Measurements from ENCODE around the gene PIN1. TPM values are rescaled to one million over a fixed set of nuclear protein-coding genes. Genes with fewer than 3 reads are reported as not detected.

Gene PIN1
- total and polyA plus RNA-seq, 2 of the 13 experiments (the other 11 are each of a cell fraction or from before 2014, with no cell fraction given): 31.9 to 72.0 TPM

DNA sequence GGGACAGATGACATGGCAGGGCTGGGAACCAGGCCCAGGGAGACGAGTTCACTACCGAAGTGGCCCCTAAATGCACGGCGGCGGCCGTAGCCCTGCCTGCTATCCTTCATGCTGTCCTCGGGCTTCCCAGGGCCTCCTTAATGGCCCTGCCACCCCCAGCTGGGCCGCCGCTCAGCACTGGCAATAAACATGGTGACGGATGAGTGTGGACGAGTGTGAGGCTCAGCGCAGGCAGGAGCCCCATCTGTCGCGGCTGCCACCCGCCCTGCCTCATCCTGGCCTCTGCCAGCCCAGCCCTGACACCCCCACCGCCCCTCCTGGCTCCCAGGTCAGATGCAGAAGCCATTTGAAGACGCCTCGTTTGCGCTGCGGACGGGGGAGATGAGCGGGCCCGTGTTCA is 13.6 kb downstream of the PIN1 start:
- H3K27me3 ChIP-seq (ENCODE audit: control insufficient read depth in 1 of 2, insufficient read depth in 2 of 2, low read length in 2 of 2): no peaks in the 10 kb centered on the region
- peaks cover 17% of the 10 kb centered on the region for H3K4me1 ChIP-seq (ENCODE audit: insufficient read depth, low read length)
- no peak overlapping the region for H3K4me3 ChIP-seq (replicated peaks in 1 of 3; ENCODE audit: insufficient read depth in 1 of 3, low read depth in 2 of 3, low read length in 3 of 3)
- H3K36me3 ChIP-seq (replicated peaks in 1 of 2; ENCODE audit: control insufficient read depth in 1 of 2, insufficient read depth in 2 of 2, low read length in 2 of 2): peaks cover 11 to 23% of the 10 kb centered on the region in 2 experiments; a peak in 4 of 5 replicates
- no peaks in the 10 kb centered on the region for H3K9me3 ChIP-seq (ENCODE audit: low read length)
- H3K9ac ChIP-seq (ENCODE audit: insufficient read depth, low read depth, low read length): no peak overlapping the region
- POLR2A ChIA-PET: no interaction called here
- BruUV-seq (replicated peaks): no TSS peak
- DNase-seq (ENCODE audit: low spot score): no peak
- in situ Hi-C loops (cut with HindIII; ENCODE audit: extremely low pct_ligation_motif_present, low pct_unique_long_range_greater_than_20kb) (loop anchor here (5.0 kb wide), 1 partner anchor 64 kb away; no protein-coding TSS in a partner anchor), intact Hi-C loops (cut with micrococcal nuclease; ENCODE audit: unreplicated experiment) (no loop called here)
- H2AFZ ChIP-seq (ENCODE audit: low read length): no peak overlapping the region
- TF ChIP-seq ZNF296 (CRISPR knock-in tag; conservative IDR thresholded peaks at IDR 0.05): no peak
- no peak for TF ChIP-seq ZNF430 (CRISPR knock-in tag; IDR thresholded peaks at IDR 0.05)
- TF ChIP-seq ZMYM3 (CRISPR knock-in tag; IDR thresholded peaks at IDR 0.05): no peak
- no peak for TF ChIP-seq ZFP90 (CRISPR knock-in tag; IDR thresholded peaks at IDR 0.05; ENCODE audit: borderline replicate concordance)
- no peak for TF ChIP-seq NCOR1 (IDR thresholded peaks at IDR 0.05; ENCODE audit: borderline replicate concordance, low read length)
- TF ChIP-seq ZNF709 (CRISPR knock-in tag; IDR thresholded peaks at IDR 0.05): no peak
- TF ChIP-seq GLI4 (CRISPR knock-in tag; IDR thresholded peaks at IDR 0.05; ENCODE audit: borderline replicate concordance): no peak
- H3K27ac ChIP-seq (ENCODE audit: extremely low read length, insufficient read depth, low read length): no peak overlapping the region
- no peak for ATAC-seq
- no peak overlapping the region for H3K4me2 ChIP-seq (ENCODE audit: low read depth, low read length)
- no peaks in the 10 kb centered on the region for H4K20me1 ChIP-seq (ENCODE audit: insufficient read depth, low read length)
- CTCF ChIA-PET (ENCODE audit: low intra/inter-chr PET ratio, low total read pairs): interaction anchor here (3.7 kb wide), 1 partner anchor 66 kb away, joined by 15 read pairs; no protein-coding TSS in a partner anchor
- 98% methylated on average over 8 of the region's 23 CpGs for WGBS (ENCODE audit: low lambda C conversion rate)
- FAIRE-seq: no peak
- H3K79me2 ChIP-seq (ENCODE audit: insufficient read depth, low read length): no peaks in the 10 kb centered on the region

DNA sequence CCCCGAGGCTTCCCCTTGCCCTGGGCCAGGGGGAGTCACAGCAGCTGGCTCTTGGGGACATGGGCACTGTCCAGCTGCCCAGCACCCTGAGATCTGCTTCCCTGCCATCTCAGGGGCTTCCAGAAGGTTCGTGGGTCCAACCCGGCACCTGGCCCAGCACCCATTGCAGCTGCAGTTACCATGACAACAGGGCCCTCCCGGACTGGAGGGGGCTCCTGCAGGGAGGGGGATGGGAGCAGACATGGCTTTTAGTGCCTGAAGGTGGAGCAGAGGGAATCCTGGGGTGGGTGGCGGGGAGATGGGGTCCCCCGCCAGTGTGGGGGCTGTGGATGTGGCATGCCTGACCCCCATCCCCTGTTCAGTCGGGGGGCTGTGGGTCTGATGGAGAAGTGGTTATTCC is 14.7 kb downstream of the PIN1 start:
- 100% methylated on average over 5 of the region's 7 CpGs for WGBS (ENCODE audit: low lambda C conversion rate)

More for the DNA sequence above, 14.7 kb downstream of the PIN1 start:
- Histone ChIP-seq H3K36me3 (replicated peaks in 1 of 2; ENCODE audit: control insufficient read depth in 1 of 2, insufficient read depth in 2 of 2, low read length in 2 of 2) (peaks cover 5 to 12% of the 10 kb centered on the region in 2 experiments; a peak in 4 of 5 replicates), H3K27ac (ENCODE audit: extremely low read length, insufficient read depth, low read length) (no peak overlapping the region), H3K9me3 (ENCODE audit: low read length) (no peaks in the 10 kb centered on the region), H3K4me1 (ENCODE audit: insufficient read depth, low read length) (peaks cover 27% of the 10 kb centered on the region), H3K79me2 (ENCODE audit: insufficient read depth, low read length) (no peaks in the 10 kb centered on the region), H3K4me3 (replicated peaks in 1 of 3; ENCODE audit: insufficient read depth in 1 of 3, low read depth in 2 of 3, low read length in 3 of 3) (no peak overlapping the region), H3K27me3 (ENCODE audit: control insufficient read depth in 1 of 2, insufficient read depth in 2 of 2, low read length in 2 of 2) (no peaks in the 10 kb centered on the region), H3K4me2 (ENCODE audit: low read depth, low read length) (no peak overlapping the region), H4K20me1 (ENCODE audit: insufficient read depth, low read length) (no peaks in the 10 kb centered on the region), H3K9ac (ENCODE audit: insufficient read depth, low read depth, low read length) (no peak overlapping the region), H2AFZ (ENCODE audit: low read length) (no peak overlapping the region)
- CTCF ChIA-PET (ENCODE audit: low intra/inter-chr PET ratio, low total read pairs): interaction anchor here (3.7 kb wide), 1 partner anchor 65 kb away, joined by 15 read pairs; no protein-coding TSS in a partner anchor
- in situ Hi-C loops (cut with HindIII; ENCODE audit: extremely low pct_ligation_motif_present, low pct_unique_long_range_greater_than_20kb): loop anchor here (5.0 kb wide), 1 partner anchor 63 kb away; no protein-coding TSS in a partner anchor
- POLR2A ChIA-PET: no interaction called here
- ATAC-seq (no peak), FAIRE-seq (no peak), DNase-seq (ENCODE audit: low spot score) (no peak)
- TF ChIP-seq RFX1 (IDR thresholded peaks at IDR 0.05) (peak; percentile 39; the same call in 1 of the 2 replicates), ZNF607 (CRISPR knock-in tag; IDR thresholded peaks at IDR 0.05; ENCODE audit: borderline replicate concordance) (no peak)
- BruUV-seq (replicated peaks): no TSS peak
- intact Hi-C loops (cut with micrococcal nuclease; ENCODE audit: unreplicated experiment): no loop called here
